Measurements from ENCODE around the gene MEI1.

The MEI1 gene

GRCh38 chr22:41793871-41794270 is 94.6 kb downstream of the MEI1 start:
- no peak for DNase-seq

- DNase-seq, result no peak
Observed at GRCh38 chr22:41798736-41799135, 99.4 kb downstream of the MEI1 start.

GRCh38 chr22:41799486-41800347 is 100.4 kb downstream of the MEI1 start:
- DNase-seq, result peak; percentile 56

GRCh38 chr22:41800348-41801146 is 101.2 kb downstream of the MEI1 start, which contains the start of gene CCDC134:
Gene CCDC134 (plus strand): TSS chr22:41800679. CDS start chr22:41808891, 8,212 bp downstream.
- DNase-seq, result peak; percentile 92

- DNase-seq, result no peak
Observed at GRCh38 chr22:41801147-41801819, 102.0 kb downstream of the MEI1 start.

GRCh38 chr22:41801886-41802285 is 102.6 kb downstream of the MEI1 start:
- DNase-seq, result no peak

- DNase-seq, result no peak
Observed at GRCh38 chr22:41805639-41806038, 106.3 kb downstream of the MEI1 start.

- no peak for DNase-seq
Observed at GRCh38 chr22:41808400-41808799, 109.1 kb downstream of the MEI1 start.

GRCh38 chr22:41810022-41810421 is 110.7 kb downstream of the MEI1 start:
- DNase-seq, result no peak

GRCh38 chr22:41812805-41813545 is 113.7 kb downstream of the MEI1 start:
- no peak for DNase-seq

- DNase-seq, result no peak
Observed at GRCh38 chr22:41813726-41814410, 114.6 kb downstream of the MEI1 start.

GRCh38 chr22:41815716-41816115 is 116.4 kb downstream of the MEI1 start:
- DNase-seq, result no peak

GRCh38 chr22:41816241-41816640 is 116.9 kb downstream of the MEI1 start:
- DNase-seq, result no peak

- DNase-seq, result no peak
Observed at GRCh38 chr22:41816871-41817270, 117.6 kb downstream of the MEI1 start.

GRCh38 chr22:41818011-41818410 is 118.7 kb downstream of the MEI1 start:
- no peak for DNase-seq

- no peak for DNase-seq
Observed at GRCh38 chr22:41818596-41818995, 119.3 kb downstream of the MEI1 start.

GRCh38 chr22:41819257-41819656 is 120.0 kb downstream of the MEI1 start:
- DNase-seq, result no peak

GRCh38 chr22:41820447-41820846 is 121.1 kb downstream of the MEI1 start:
- no peak for DNase-seq

GRCh38 chr22:41821471-41822316 is 122.4 kb downstream of the MEI1 start:
- no peak for DNase-seq

- peak; percentile 62 for DNase-seq
Observed at GRCh38 chr22:41822317-41823057, 123.2 kb downstream of the MEI1 start.

Data from midbrain (tissue), 1 donor.